GM10248 (cell line): ENCODE results near the gene TMEM39A.

Experiments used
- CTCF ChIA-PET: fragments of 300-600 bp; sonication (Branson Sonifier 250); formaldehyde crosslinking; extraction: SDS; loops from one replicate; lab custom pipeline; 2021; ENCODE audit warnings: antibody characterized with exemption; lab: Yijun Ruan, JAX
- POLR2A ChIA-PET: fragments of 350-650 bp; sonication (Branson Sonifier 250); formaldehyde crosslinking; extraction: SDS; loops from one replicate; lab custom pipeline; 2020; ENCODE audit warnings: antibody characterized with exemption; lab: Yijun Ruan, JAX
- DNase-seq: peaks from one replicate; pipeline ENCODE4 v3.0.0; 2012; ENCODE audit errors: extremely low spot score
- CTCF ChIP-seq: IDR thresholded peaks from 2 replicates; pipeline ENCODE4 v1.5.1; 2012; ENCODE audit warnings: mild to moderate bottlenecking, low read depth; ENCODE audit errors: extremely low read depth, missing control alignments, control extremely low read depth

Gene TMEM39A

GRCh38 chr3:119409844-119410243, 53.6 kb downstream of the TMEM39A start:
- DNase-seq = no peak
- ChIA-PET CTCF (interaction anchor here (0.9 kb wide), 1 partner anchor 19 kb away, joined by 3 read pairs; no protein-coding TSS in a partner anchor), POLR2A (no interaction called here)
- no peak for TF ChIP-seq CTCF

- TF ChIP-seq CTCF = no peak
- ChIA-PET POLR2A (no interaction called here), CTCF (no interaction called here)
- no peak for DNase-seq
Measured at GRCh38 chr3:119408243-119408950, 55.0 kb downstream of the TMEM39A start.

- POLR2A ChIA-PET = no interaction called here
- TF ChIP-seq CTCF = no peak
- no peak for DNase-seq
- CTCF ChIA-PET = interaction anchor here (1.0 to 1.9 kb wide), 6 partner anchors 8 to 277 kb away, joined by 3 to 8 read pairs (median 3); partner anchors contain the start of gene B4GALT4
Measured at GRCh38 chr3:119405315-119405714, 58.1 kb downstream of the TMEM39A start.

- TF ChIP-seq CTCF = no peak
- CTCF ChIA-PET = no interaction called here
- POLR2A ChIA-PET = no interaction called here
- no peak for DNase-seq
Measured at GRCh38 chr3:119403201-119403600, 60.2 kb downstream of the TMEM39A start.

GRCh38 chr3:119402791-119403190, 60.6 kb downstream of the TMEM39A start:
- no peak for TF ChIP-seq CTCF
- no peak for DNase-seq
- ChIA-PET CTCF (no interaction called here), POLR2A (no interaction called here)

- peak; percentile 37 for DNase-seq
- CTCF ChIA-PET = interaction anchor here (1.4 kb wide), 1 partner anchor 21 kb away, joined by 4 read pairs; no protein-coding TSS in a partner anchor
- TF ChIP-seq CTCF = no peak
- POLR2A ChIA-PET = no interaction called here
Measured at GRCh38 chr3:119401503-119402440, 61.6 kb downstream of the TMEM39A start.
